GM20000 (cell line): ENCODE measurements around the gene PIAS1.

Experiments used
- DNase-seq: peaks from one replicate; pipeline ENCODE4 v3.0.0; 2012; ENCODE audit warnings: low spot score
- TF ChIP-seq, protein P1 (sequence below): IDR thresholded peaks from 2 replicates; pipeline ENCODE4 v1.5.1; 2012; ENCODE audit warnings: mild to moderate bottlenecking, control low read depth; ENCODE audit errors: extremely low read depth, missing control alignments

Gene PIAS1

DNA sequence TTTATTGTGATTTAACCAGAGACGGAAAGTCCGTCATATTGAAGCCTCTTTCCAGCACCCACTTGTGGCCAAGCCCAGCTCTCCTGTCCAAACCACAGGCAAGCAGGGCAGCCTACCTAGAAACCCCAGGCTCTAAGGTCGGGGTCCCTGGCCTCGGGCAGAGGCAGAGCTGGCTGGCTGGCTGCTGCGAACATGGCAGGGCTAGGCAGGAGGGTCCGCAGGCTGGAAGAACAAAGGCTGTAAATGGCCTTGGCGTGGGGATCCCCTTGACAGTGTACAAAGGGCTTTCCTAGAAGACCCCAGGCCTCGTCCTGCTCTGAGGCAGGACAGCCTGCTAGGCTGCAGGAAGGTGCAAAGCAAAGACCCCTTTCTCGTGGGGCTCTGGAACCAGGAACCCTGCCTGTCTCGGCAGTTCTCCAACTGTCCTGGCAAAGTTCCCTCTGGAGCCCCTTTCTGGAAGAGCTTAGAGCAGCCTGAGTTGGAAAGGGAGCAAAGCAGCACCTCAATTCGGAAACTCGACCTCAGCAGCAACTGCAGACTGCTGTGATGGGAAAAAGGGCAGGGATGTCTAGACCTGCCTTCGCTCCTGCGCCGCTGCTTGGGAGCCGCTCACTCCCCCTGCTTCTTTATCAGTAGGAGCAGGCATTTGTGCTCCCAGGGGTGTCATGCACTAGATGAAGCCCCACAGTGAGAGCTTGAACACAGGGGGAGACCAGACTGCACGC is 142.5 kb downstream of the PIAS1 start:
- no peak for DNase-seq
- TF ChIP-seq, protein P1, sequence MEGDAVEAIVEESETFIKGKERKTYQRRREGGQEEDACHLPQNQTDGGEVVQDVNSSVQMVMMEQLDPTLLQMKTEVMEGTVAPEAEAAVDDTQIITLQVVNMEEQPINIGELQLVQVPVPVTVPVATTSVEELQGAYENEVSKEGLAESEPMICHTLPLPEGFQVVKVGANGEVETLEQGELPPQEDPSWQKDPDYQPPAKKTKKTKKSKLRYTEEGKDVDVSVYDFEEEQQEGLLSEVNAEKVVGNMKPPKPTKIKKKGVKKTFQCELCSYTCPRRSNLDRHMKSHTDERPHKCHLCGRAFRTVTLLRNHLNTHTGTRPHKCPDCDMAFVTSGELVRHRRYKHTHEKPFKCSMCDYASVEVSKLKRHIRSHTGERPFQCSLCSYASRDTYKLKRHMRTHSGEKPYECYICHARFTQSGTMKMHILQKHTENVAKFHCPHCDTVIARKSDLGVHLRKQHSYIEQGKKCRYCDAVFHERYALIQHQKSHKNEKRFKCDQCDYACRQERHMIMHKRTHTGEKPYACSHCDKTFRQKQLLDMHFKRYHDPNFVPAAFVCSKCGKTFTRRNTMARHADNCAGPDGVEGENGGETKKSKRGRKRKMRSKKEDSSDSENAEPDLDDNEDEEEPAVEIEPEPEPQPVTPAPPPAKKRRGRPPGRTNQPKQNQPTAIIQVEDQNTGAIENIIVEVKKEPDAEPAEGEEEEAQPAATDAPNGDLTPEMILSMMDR: no peak

DNA sequence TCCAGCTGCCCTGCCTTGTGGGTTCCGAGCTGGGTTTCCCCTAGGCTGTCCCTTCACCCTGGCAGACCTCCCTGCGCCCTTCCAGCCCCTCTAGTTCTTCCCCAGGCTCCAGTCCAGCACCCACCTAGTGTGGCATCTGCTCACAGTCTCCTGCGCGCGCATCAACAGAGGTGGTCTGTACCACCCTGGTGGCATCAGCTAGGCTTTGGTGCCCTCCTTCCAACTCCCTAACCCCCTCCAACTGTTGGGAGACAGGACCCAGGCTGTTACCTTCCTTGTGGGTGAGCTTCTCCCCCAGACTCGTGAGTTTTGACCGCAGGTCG is 143.0 kb downstream of the PIAS1 start:
- TF ChIP-seq, protein P1: no peak
- no peak for DNase-seq

DNA sequence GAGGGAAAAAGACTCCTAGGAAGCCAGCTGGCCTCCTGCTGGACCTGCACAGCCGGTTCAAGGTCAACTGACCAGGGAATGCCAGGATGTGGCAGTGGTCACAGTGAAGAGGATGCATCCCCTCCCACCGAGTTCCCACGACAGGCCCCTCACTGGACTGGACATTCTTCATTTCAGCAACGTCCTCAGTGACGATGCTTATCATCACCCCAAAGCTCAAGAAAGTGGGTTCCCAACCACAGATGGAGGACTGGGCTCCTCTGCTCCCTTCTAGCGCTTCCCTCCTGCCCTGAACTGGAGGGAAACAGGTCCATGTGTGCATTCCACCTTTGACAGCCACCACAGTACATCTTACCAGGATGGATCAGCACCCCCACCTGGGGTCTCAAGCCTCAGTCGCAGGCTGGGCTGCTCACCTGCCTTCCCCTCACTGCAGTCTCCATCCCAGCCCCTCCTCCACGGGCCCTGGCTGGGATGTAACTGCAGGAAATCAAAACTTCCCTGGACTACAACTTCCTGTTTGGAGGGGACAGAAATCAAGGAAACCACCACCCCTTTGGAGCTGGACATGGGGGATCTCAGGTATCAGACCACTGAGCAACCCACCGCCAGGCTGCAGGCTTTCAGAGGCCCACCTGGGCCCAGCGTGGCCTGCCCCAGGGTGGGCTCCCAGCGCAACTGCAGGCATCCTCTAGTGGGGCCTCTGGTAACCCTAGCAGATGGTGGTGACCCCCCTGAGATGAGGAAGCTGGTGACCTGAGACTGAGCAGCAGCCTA is 143.7 kb downstream of the PIAS1 start:
- TF ChIP-seq, protein P1: no peak
- DNase-seq: no peak

DNA sequence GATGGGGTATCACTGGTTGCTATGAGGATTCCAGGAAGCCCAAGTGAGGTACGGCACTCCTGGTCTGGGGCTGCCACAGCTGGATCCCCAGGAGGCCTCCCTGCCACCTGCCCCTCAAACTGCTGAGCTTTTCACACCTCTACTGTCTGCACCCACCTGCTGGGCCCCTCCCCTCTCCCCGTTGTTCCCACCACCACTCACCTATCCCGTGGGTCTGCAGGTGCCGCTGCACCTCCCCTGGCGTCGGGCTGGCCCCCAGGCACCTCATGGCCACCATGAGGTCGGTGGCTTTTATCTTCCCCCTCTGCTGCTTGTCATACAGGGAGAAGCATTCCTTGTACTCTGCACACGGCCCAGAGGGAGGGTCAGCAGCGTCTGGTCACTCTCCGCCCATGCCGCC is 145.2 kb downstream of the PIAS1 start:
- TF ChIP-seq, protein P1: no peak
- DNase-seq: no peak

DNA sequence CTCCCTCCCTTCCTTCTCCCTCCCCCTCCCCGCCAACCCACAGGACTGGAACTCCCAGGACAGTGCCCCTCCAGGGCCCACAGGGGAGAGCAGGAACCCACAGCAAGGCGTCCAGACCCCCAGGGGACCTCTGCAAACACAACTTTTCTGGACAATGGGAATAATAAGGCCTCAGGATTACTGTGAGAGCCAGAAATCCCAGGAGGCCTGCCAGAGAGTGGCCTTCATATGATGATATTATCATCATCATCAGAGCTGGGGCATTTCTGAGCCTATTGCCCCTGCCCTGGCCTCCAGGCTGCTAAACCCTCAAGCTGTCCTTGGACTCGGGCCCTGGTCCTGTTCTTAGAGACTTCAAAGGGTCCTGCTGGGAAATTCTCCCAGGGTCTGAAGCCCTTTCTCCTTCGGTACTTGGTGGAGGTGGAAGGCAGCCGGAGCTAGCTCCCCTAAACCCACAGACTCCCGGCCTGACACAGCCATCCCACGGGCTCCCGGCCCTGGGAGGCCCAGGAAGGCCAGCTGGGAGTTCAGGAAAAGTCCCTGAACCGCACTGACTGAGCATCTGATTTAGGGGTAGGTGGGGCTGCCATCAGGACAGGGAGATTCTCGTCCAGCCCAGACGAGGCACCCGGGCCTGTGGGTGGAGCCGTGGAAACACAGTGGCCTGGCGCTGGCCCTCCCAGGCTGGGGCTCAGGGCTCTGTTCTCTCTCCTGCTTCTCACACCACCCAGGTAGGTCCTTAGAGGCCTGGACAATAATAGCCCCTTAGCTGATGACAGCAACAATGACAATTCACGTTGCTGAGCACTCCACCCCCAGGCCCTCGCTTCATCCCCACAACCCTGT is 146.1 kb downstream of the PIAS1 start:
- no peak for DNase-seq
- TF ChIP-seq, protein P1: no peak

DNA sequence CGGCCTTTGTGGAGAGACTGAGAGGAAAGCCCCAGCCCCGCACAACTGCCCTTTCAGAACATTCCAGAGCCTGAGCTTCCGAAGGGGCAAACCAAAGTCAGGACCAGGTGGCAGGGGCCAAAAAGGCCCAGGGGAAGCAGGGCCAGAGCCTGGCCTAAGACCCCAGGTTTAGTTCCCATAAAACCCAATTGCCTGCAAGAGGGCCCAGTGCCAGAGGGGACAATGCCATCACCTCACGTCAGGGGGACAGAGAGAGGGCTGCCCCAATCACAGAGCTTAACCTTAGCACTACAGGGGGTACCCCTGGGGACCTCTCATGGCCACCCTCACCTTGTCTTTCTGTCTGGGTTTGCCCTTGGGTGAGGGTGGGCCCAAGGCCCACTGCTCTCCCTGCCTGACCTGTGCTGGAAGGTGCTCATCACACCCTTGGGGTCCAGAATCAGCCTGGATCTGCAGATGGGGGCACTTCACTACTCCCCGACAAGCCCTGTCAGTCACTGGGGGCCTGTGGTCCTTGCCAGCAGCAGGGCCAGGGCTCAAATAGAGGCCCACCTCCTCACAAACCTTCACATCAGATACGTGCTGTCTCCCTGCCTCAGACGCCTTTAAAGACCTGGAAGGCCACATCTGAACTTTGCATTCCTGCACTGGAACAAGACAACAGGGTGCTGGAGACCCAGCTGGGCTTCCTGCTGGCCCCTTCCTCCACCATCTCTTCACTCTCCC is 147.2 kb downstream of the PIAS1 start:
- TF ChIP-seq, protein P1: no peak
- DNase-seq: no peak
